ENCODE results near the gene SETD2. TPM values are rescaled to one million over a fixed set of nuclear protein-coding genes. Genes with fewer than 3 reads are reported as not detected.

The SETD2 gene
- total and polyA plus RNA-seq, 9 of the 15 experiments (the other 6 are each of a cell fraction or from before 2014, with no cell fraction given), result 8.2 to 44.0 (median 33.6) TPM

- TF ChIP-seq ZNF592 (IDR thresholded peaks at IDR 0.05), result peak; percentile 83
- peak; percentile 64 for TF ChIP-seq SP1 (CRISPR knock-in tag; IDR thresholded peaks at IDR 0.05)
- TF ChIP-seq TFAM (CRISPR knock-in tag; conservative IDR thresholded peaks at IDR 0.05), result no peak
- TF ChIP-seq PYGO2 (tag; IDR thresholded peaks at IDR 0.05), result no peak
- TF ChIP-seq, protein P1, sequence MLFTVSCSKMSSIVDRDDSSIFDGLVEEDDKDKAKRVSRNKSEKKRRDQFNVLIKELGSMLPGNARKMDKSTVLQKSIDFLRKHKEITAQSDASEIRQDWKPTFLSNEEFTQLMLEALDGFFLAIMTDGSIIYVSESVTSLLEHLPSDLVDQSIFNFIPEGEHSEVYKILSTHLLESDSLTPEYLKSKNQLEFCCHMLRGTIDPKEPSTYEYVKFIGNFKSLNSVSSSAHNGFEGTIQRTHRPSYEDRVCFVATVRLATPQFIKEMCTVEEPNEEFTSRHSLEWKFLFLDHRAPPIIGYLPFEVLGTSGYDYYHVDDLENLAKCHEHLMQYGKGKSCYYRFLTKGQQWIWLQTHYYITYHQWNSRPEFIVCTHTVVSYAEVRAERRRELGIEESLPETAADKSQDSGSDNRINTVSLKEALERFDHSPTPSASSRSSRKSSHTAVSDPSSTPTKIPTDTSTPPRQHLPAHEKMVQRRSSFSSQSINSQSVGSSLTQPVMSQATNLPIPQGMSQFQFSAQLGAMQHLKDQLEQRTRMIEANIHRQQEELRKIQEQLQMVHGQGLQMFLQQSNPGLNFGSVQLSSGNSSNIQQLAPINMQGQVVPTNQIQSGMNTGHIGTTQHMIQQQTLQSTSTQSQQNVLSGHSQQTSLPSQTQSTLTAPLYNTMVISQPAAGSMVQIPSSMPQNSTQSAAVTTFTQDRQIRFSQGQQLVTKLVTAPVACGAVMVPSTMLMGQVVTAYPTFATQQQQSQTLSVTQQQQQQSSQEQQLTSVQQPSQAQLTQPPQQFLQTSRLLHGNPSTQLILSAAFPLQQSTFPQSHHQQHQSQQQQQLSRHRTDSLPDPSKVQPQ (CRISPR knock-in tag; IDR thresholded peaks at IDR 0.05; ENCODE audit: borderline replicate concordance), result no peak
- TF ChIP-seq GATAD2B (IDR thresholded peaks at IDR 0.05; ENCODE audit: borderline replicate concordance), result peak; percentile 96
- TF ChIP-seq RBBP5 (IDR thresholded peaks at IDR 0.05; ENCODE audit: borderline replicate concordance, insufficient read depth, low read length, poor library complexity, severe bottlenecking), result peak; percentile 92
- TF ChIP-seq ZNF644 (tag; IDR thresholded peaks at IDR 0.05; ENCODE audit: low read depth), result no peak
- no peak for TF ChIP-seq SMAD2 (IDR thresholded peaks at IDR 0.05; ENCODE audit: low read depth, low read length)
- no peak for TF ChIP-seq XRCC3 (IDR thresholded peaks at IDR 0.05)
- no peak for TF ChIP-seq ZFPM2 (CRISPR knock-in tag; IDR thresholded peaks at IDR 0.05)
- TF ChIP-seq RNF2 (IDR thresholded peaks at IDR 0.05), result no peak
- peak; percentile 56 to 72; a peak in 1 of 4 replicates for TF ChIP-seq SIN3A (IDR thresholded peaks at IDR 0.05; ENCODE audit: borderline replicate concordance in 2 of 2, control insufficient read depth in 1 of 2, low read depth in 2 of 2, low read length in 2 of 2)
- TF ChIP-seq THRAP3 (IDR thresholded peaks at IDR 0.05; ENCODE audit: borderline replicate concordance), result no peak
- TF ChIP-seq, protein P2, sequence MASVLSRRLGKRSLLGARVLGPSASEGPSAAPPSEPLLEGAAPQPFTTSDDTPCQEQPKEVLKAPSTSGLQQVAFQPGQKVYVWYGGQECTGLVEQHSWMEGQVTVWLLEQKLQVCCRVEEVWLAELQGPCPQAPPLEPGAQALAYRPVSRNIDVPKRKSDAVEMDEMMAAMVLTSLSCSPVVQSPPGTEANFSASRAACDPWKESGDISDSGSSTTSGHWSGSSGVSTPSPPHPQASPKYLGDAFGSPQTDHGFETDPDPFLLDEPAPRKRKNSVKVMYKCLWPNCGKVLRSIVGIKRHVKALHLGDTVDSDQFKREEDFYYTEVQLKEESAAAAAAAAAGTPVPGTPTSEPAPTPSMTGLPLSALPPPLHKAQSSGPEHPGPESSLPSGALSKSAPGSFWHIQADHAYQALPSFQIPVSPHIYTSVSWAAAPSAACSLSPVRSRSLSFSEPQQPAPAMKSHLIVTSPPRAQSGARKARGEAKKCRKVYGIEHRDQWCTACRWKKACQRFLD (CRISPR knock-in tag; IDR thresholded peaks at IDR 0.05), result 0 out of 2 replicates have a peak, but pooled peaks have one; percentile 35
- no peak for TF ChIP-seq SAFB2 (IDR thresholded peaks at IDR 0.05; ENCODE audit: borderline replicate concordance, low read depth, low read length, severe bottlenecking)
- TF ChIP-seq PURB (CRISPR knock-in tag; IDR thresholded peaks at IDR 0.05; ENCODE audit: low read depth), result no peak
- TF ChIP-seq DDX20 (tag; IDR thresholded peaks at IDR 0.05; ENCODE audit: low read depth), result no peak
- TF ChIP-seq ZNF140 (CRISPR knock-in tag; IDR thresholded peaks at IDR 0.05), result no peak
Measured at GRCh38 chr3:47163169-47164006, 525 bp downstream of the SETD2 start (continued).
